DND-41 (cell line): ENCODE data around the gene SH2B3.
"Not testable (repeated sequence)": the region's sequence is repeated elsewhere in the genome, so short reads cannot be mapped to it uniquely, and the experiment has no call there.

Source experiments
- ATAC-seq: fragments of 200-7000 bp; cut with Tn5 transposase; 3 replicates; pipeline ENCODE4 v1.9.1; 2021; ENCODE audit warnings: low read depth; ENCODE audit not compliant: insufficient read depth
- DNase-seq: peaks from one replicate; pipeline ENCODE4 v3.0.0-alpha.2; 2020
- H2AFZ ChIP-seq: 2 replicates; pipeline ENCODE4 v1.6.0; 2012; ENCODE audit warnings: low read depth, low read length
- H3K27ac ChIP-seq: 2 replicates; pipeline ENCODE4 v1.5.1; 2012; ENCODE audit warnings: low read length, inconsistent platforms
- H3K27me3 ChIP-seq: fragments of 200-600 bp; sonication (generic); 2 replicates; pipeline ENCODE4 v1.6.0; 2012; ENCODE audit warnings: low read length, mild to moderate bottlenecking, inconsistent platforms; ENCODE audit not compliant: insufficient read depth, poor library complexity
- H3K36me3 ChIP-seq: 2 replicates; pipeline ENCODE4 v1.5.1; 2012; ENCODE audit warnings: low read length, inconsistent platforms; ENCODE audit not compliant: insufficient read depth
- H3K4me1 ChIP-seq: 2 replicates; pipeline ENCODE4 v1.5.1; 2012; ENCODE audit warnings: mild to moderate bottlenecking, low read length; ENCODE audit not compliant: insufficient read depth
- H3K4me2 ChIP-seq: 2 replicates; pipeline ENCODE4 v1.6.0; 2012; ENCODE audit warnings: mild to moderate bottlenecking, moderate library complexity, low read length, inconsistent platforms; ENCODE audit not compliant: insufficient read depth
- H3K4me3 ChIP-seq, 2 experiments: fragments of 200-600 bp in 1 of 2; shearing (Covaris generic) in 1 of 2; 2 replicates each; pipeline ENCODE4 v1.5.1; 2012 to 2016; ENCODE audit warnings: inconsistent platforms in 2 of 2, low read length in 2 of 2, mild to moderate bottlenecking in 2 of 2, low read depth in 1 of 2, moderate library complexity in 1 of 2
- H3K79me2 ChIP-seq: 2 replicates; pipeline ENCODE4 v1.6.0; 2012; ENCODE audit warnings: low read length, inconsistent platforms; ENCODE audit not compliant: insufficient read depth
- H3K9ac ChIP-seq: 2 replicates; pipeline ENCODE4 v1.6.0; 2012; ENCODE audit warnings: low read depth, mild to moderate bottlenecking, inconsistent platforms, low read length, moderate library complexity
- H3K9me3 ChIP-seq: 2 replicates; pipeline ENCODE4 v1.5.1; 2012; ENCODE audit warnings: low read length, moderate library complexity, mild to moderate bottlenecking, inconsistent platforms; ENCODE audit not compliant: insufficient read depth, severe bottlenecking
- H4K20me1 ChIP-seq: 2 replicates; pipeline ENCODE4 v1.6.0; 2012; ENCODE audit warnings: low read length; ENCODE audit not compliant: insufficient read depth
- EZH2 ChIP-seq: IDR thresholded peaks from 3 replicates; pipeline ENCODE4 v1.6.1; 2012; ENCODE audit warnings: borderline replicate concordance, low read depth, mild to moderate bottlenecking, moderate library complexity, low read length, inconsistent platforms; ENCODE audit not compliant: severe bottlenecking
- TF ChIP-seq, protein P1 (sequence below): IDR thresholded peaks from 2 replicates; pipeline ENCODE4 v1.5.1; 2012; ENCODE audit warnings: borderline replicate concordance, low read length, moderate library complexity, mild to moderate bottlenecking; ENCODE audit not compliant: poor library complexity, severe bottlenecking; ENCODE audit errors: extremely low read depth

SH2B3 gene

GRCh38 chr12:111457577-111457976 is 51.9 kb downstream of the SH2B3 start:
- Histone ChIP-seq H3K9me3 (no peaks in the 10 kb centered on the region), H3K27me3 (no peaks in the 10 kb centered on the region), H3K4me2 (no peak overlapping the region), H4K20me1 (peaks cover 14% of the 10 kb centered on the region), H3K4me3 (no peak overlapping the region), H3K79me2 (no peaks in the 10 kb centered on the region), H2AFZ (no peak overlapping the region), H3K36me3 (peaks cover 73% of the 10 kb centered on the region), H3K4me1 (no peaks in the 10 kb centered on the region), H3K27ac (no peak overlapping the region), H3K9ac (no peak overlapping the region)
- ATAC-seq (no peak), DNase-seq (no peak)
- TF ChIP-seq, protein P1, sequence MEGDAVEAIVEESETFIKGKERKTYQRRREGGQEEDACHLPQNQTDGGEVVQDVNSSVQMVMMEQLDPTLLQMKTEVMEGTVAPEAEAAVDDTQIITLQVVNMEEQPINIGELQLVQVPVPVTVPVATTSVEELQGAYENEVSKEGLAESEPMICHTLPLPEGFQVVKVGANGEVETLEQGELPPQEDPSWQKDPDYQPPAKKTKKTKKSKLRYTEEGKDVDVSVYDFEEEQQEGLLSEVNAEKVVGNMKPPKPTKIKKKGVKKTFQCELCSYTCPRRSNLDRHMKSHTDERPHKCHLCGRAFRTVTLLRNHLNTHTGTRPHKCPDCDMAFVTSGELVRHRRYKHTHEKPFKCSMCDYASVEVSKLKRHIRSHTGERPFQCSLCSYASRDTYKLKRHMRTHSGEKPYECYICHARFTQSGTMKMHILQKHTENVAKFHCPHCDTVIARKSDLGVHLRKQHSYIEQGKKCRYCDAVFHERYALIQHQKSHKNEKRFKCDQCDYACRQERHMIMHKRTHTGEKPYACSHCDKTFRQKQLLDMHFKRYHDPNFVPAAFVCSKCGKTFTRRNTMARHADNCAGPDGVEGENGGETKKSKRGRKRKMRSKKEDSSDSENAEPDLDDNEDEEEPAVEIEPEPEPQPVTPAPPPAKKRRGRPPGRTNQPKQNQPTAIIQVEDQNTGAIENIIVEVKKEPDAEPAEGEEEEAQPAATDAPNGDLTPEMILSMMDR: no peak
- no peak for TF ChIP-seq EZH2

- Histone ChIP-seq H3K27me3 (no peaks in the 10 kb centered on the region), H3K79me2 (no peaks in the 10 kb centered on the region), H3K4me1 (no peaks in the 10 kb centered on the region), H3K9me3 (no peaks in the 10 kb centered on the region), H3K9ac (no peak overlapping the region), H3K4me2 (no peak overlapping the region), H3K36me3 (peaks cover 66% of the 10 kb centered on the region), H3K27ac (no peak overlapping the region), H4K20me1 (peaks cover 8% of the 10 kb centered on the region; the same call in 1 of the 2 replicates), H2AFZ (no peak overlapping the region), H3K4me3 (no peak overlapping the region)
- ATAC-seq (no peak), DNase-seq (no peak)
- TF ChIP-seq, protein P1: no peak
- no peak for TF ChIP-seq EZH2
These were observed 52.9 kb downstream of the SH2B3 start for GRCh38 chr12:111458546-111459172.

GRCh38 chr12:111460111-111460510 is 54.4 kb downstream of the SH2B3 start:
- H2AFZ ChIP-seq, H3K4me3 ChIP-seq, H3K4me2 ChIP-seq, H3K4me1 ChIP-seq, DNase-seq, H3K9me3 ChIP-seq, H3K27me3 ChIP-seq, H3K27ac ChIP-seq, H4K20me1 ChIP-seq, H3K79me2 ChIP-seq, H3K9ac ChIP-seq, ATAC-seq: not testable (repeated sequence)
- peaks cover 64% of the 10 kb centered on the region for H3K36me3 ChIP-seq

DNA sequence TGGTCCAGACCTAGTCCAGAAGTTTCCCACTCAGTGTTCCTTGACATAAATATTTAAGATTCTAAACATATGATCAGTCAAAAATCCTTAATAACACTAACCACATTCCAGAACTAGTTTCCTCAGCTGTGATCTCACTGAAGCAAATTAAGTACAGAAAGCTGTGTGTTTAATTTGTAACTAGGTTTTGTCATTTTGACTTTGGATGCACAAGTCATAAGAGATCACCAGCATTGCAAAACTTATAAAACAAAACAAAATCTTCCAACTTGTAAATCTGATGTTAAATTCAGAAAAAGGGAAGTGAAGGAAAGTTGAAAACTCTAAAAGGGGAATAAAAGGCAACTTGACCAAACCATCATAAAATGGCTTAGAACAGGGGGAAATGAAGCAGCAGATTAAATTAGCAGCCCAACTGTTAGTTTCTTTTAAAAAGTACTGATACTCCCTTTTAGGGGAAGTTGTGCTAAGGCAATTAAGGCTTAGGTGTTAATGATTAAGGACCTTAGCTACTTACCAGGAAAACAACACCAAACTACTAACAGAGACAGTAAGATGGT is 56.6 kb downstream of the SH2B3 start:
- Histone ChIP-seq H3K27ac (no peak overlapping the region), H3K9ac (no peak overlapping the region), H3K4me2 (no peak overlapping the region), H3K4me1 (no peaks in the 10 kb centered on the region), H4K20me1 (peaks cover 4% of the 10 kb centered on the region; the same call in 1 of the 2 replicates), H3K9me3 (no peaks in the 10 kb centered on the region), H2AFZ (no peak overlapping the region), H3K36me3 (peaks cover 51% of the 10 kb centered on the region), H3K4me3 (no peak overlapping the region), H3K27me3 (no peaks in the 10 kb centered on the region), H3K79me2 (no peaks in the 10 kb centered on the region)
- ATAC-seq (no peak), DNase-seq (no peak)
- no peak for TF ChIP-seq EZH2
- TF ChIP-seq, protein P1: no peak
